Esophagus squamous epithelium (tissue), 5 donors: Measurements from ENCODE around the gene KRTAP13-2. TPM values are rescaled to one million over a fixed set of nuclear protein-coding genes. Genes with fewer than 3 reads are reported as not detected.

Experiments
- DNase-seq: peaks from one replicate; lab custom pipeline; 2025; lab: John Stamatoyannopoulos, UW
- H3K27ac ChIP-seq, 4 donors: fragments of 200-600 bp; sonication (generic); one replicate each; pipeline ENCODE4 v1.5.1; 2016 to 2019; ENCODE audit warnings: mild to moderate bottlenecking in 1 of 4
- H3K27me3 ChIP-seq, 4 donors: fragments of 200-600 bp; sonication (generic); 1 replicate in 3 of 4; 2 replicates in 1 of 4; pipeline versions ENCODE4 v1.5.1 to v1.6.0; 2017 to 2021; ENCODE audit warnings: antibody characterized with exemption in 1 of 4
- H3K36me3 ChIP-seq, 3 donors: fragments of 200-600 bp; sonication (generic); one replicate each; pipeline ENCODE4 v1.5.1; 2016 to 2019
- H3K4me1 ChIP-seq, 3 donors: fragments of 200-600 bp; sonication (generic); one replicate each; pipeline ENCODE4 v1.5.1; 2017 to 2019
- H3K4me3 ChIP-seq, 4 donors: fragments of 200-600 bp; sonication (generic); 1 replicate in 3 of 4; 2 replicates in 1 of 4; pipeline ENCODE4 v1.5.1; 2016 to 2019; ENCODE audit warnings: mild to moderate bottlenecking in 2 of 4, moderate library complexity in 1 of 4
- H3K9me3 ChIP-seq, 3 donors: fragments of 200-600 bp; sonication (generic); one replicate each; pipeline ENCODE4 v1.5.1; 2016 to 2019
- CTCF ChIP-seq, 6 experiments: fragments of 450-650 bp in 4 of 6; fragments of 200-600 bp in 2 of 6; sonication (generic) in 2 of 6; IDR thresholded peaks; one replicate each; pipeline ENCODE4 v1.5.1; 2016 to 2019; ENCODE audit warnings: antibody characterized with exemption in 6 of 6, mild to moderate bottlenecking in 4 of 6, moderate library complexity in 4 of 6
- POLR2A ChIP-seq, 4 donors: fragments of 450-650 bp; IDR thresholded peaks; one replicate each; pipeline ENCODE4 v1.6.1; 2017; ENCODE audit warnings: antibody characterized with exemption in 4 of 4, mild to moderate bottlenecking in 4 of 4, moderate library complexity in 3 of 4
- WGBS, 2 donors: methylation state at CpG; one replicate each; pipeline ENCODE4 v1.1.5; 2018; 5-methylcytosine and 5-hydroxymethylcytosine counted together
- intact Hi-C: fragments of 100-400 bp; cut with DNase I; formaldehyde crosslinking; loops from one replicate; pipeline ENCODE4 v1.15.0; 2022
- total RNA-seq, 4 donors: library from RNA; depleted of rRNA; stranded (reverse); fragments of >200 nt; gene quantifications; one replicate each; pipeline ENCODE4 v1.1.0, GENCODE V29; 2016
- donor health status: DM: yes; HTN: yes; CAD: no.

Gene KRTAP13-2, protein sequence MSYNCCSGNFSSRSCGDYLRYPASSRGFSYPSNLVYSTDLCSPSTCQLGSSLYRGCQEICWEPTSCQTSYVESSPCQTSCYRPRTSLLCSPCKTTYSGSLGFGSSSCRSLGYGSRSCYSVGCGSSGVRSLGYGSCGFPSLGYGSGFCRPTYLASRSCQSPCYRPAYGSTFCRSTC
- total RNA-seq = not detected

DNA sequence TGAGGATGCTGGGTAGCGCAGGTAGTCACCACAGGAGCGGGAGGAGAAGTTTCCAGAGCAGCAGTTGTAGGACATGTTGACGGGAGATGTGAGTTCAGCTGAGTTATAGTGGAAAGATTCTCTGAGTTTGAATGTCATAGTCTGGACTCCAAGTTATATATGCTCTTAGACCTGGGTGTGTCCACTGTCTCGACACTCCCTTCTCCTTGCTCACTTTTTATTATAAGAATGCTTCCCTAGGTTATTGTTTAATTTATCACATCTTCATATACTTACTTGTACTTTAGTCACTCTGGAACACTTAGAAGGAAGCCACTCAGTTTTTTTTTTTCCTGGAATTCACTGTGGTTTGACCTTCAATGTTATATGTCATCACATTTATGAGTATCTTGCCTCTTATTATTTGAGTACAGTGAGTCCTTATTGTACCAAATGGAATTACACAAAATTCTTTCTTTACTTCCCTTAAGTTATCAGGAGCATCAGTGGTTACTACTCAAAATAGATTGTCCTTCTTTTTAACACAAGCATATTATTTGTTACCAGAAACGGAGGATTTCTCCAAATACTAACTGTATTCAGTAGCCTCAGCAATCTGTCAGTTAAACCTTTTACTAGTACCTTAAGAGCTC, at the start of gene KRTAP13-2:
Gene KRTAP13-2, minus strand, starts transcription at position 133 of the 632 bp plus-strand sequence. Its CDS starts 58 bp downstream, at position 75.
- whole genome bisulfite sequencing, 2 donors = 75% methylated on average over 5 of the region's 5 CpGs
- Histone ChIP-seq H3K4me1 (no peaks in the 10 kb centered on the region), H3K9me3 (no peaks in the 10 kb centered on the region), H3K27me3 (no peaks in the 10 kb centered on the region), H3K36me3 (no peaks in the 10 kb centered on the region), H3K27ac (no peak within 1 kb of the TSS), H3K4me3 (no peak within 1 kb of the TSS)
- intact Hi-C loops = no loop called here
- no peak for DNase-seq
- no peak for TF ChIP-seq CTCF (IDR thresholded peaks at IDR 0.05)
- TF ChIP-seq POLR2A (IDR thresholded peaks at IDR 0.05) = no peak

DNA sequence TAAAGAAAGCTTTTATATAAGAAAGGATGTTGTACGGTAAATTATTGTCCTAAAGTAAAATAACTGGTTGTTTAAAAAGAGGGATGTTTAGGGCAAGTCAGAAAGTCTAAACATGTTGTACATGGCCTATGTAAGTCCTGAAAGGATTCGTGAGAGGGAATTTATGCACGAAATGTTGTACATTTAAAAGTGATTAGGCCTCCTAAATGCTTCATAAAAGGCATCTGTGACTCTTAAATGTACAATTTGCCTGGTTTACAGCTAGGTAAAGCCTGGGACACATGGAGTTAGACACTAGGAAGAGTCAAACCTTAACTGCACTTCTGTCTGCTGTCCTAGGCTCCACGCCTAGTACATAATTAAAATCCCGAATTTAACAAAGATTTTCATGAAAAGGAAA, 43.9 kb upstream of the KRTAP13-2 start:
- no peak for DNase-seq
- Histone ChIP-seq H3K4me1 (no peaks in the 10 kb centered on the region), H3K9me3 (no peaks in the 10 kb centered on the region), H3K27ac (no peak overlapping the region), H3K36me3 (no peaks in the 10 kb centered on the region), H3K4me3 (no peak overlapping the region), H3K27me3 (no peaks in the 10 kb centered on the region)
- WGBS, 2 donors = 60 to 69% methylated on average over 5 of the region's 5 CpGs
- intact Hi-C loops = no loop called here
- TF ChIP-seq POLR2A (IDR thresholded peaks at IDR 0.05) (no peak), CTCF (IDR thresholded peaks at IDR 0.05) (no peak)

DNA sequence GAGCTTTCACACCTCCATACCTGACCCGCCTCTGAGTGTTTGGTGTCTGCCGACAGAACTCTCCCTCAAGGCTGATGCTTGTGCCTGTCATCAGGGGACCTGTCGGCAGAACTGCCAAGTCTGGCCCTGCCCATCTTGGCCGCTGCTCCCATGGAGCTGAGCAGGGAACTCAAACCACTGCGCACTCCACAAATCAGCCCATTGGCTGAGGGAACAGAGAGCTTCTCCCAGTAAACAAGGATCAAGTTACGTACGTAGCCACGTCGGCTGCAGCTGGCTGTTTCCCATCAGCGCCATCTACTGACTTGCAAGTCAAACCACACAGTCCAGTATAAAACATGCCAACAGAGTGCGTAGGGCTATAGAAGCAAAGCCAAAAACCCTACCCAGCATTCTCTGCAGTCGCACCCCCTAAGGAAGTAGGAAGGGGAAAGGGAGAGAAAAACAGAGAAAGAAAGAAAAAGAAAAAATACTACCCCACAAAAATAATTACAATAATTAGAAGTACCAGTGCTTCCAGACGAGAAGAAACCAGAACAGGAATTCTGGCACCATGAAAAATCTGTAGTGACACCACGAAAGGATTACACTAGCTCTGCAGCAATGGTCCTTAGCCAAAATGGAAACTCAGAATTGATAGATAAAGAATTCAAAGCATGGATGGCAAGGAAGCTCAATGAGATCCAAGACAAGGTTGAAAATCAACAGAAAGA, 36.9 kb upstream of the KRTAP13-2 start:
- peaks cover 0 to 4% (median 0%) of the 10 kb centered on the region in 3 donors for H3K9me3 ChIP-seq
- H3K36me3 ChIP-seq = no peaks in the 10 kb centered on the region
- 43 to 59% methylated on average over 6 to 11 of the region's 14 CpGs for WGBS, 2 donors
- peak in 2 of 6 experiments; percentile 5 to 37 for TF ChIP-seq CTCF (IDR thresholded peaks at IDR 0.05)
- TF ChIP-seq POLR2A (IDR thresholded peaks at IDR 0.05) = no peak
- peak overlapping the region in 1 of 4 donors; percentile 3 for H3K4me3 ChIP-seq
- no peak overlapping the region for H3K27ac ChIP-seq
- no peaks in the 10 kb centered on the region for H3K4me1 ChIP-seq
- no peak for DNase-seq
- intact Hi-C loops = no loop called here
- H3K27me3 ChIP-seq = no peaks in the 10 kb centered on the region

- TF ChIP-seq CTCF (IDR thresholded peaks at IDR 0.05) = no peak
- no peak for TF ChIP-seq POLR2A (IDR thresholded peaks at IDR 0.05)
- no peaks in the 10 kb centered on the region for H3K36me3 ChIP-seq
- H3K9me3 ChIP-seq = no peaks in the 10 kb centered on the region
- no peak within 1 kb of the TSS for H3K4me3 ChIP-seq
- WGBS, 2 donors = 51 to 63% methylated on average over 4 of the region's 4 CpGs
- intact Hi-C loops = no loop called here
- H3K27me3 ChIP-seq = no peaks in the 10 kb centered on the region
- H3K27ac ChIP-seq = no peak within 1 kb of the TSS
- no peaks in the 10 kb centered on the region for H3K4me1 ChIP-seq
- no peak for DNase-seq
Measured at GRCh38 chr21:30395731-30396130, 23.7 kb upstream of the KRTAP13-2 start, which contains the start of gene KRTAP13-1. TSS of gene KRTAP13-1 (plus strand) at chr21:30396031. CDS start at chr21:30396087, 56 bp downstream.
